ENCODE results near the gene GALNT17.

GRCh38 chr7:71538210-71538609 lies 406.3 kb downstream of the GALNT17 start:
- TF ChIP-seq CTCF (optimal IDR thresholded peaks at IDR 0.05 in 1 of 3, IDR thresholded peaks at IDR 0.05 in 1 of 3, conservative IDR thresholded peaks at IDR 0.05 in 1 of 3; ENCODE audit: extremely low read depth in 1 of 3, insufficient read depth in 2 of 3, low read length in 3 of 3): no peak
- TF ChIP-seq EZH2 (IDR thresholded peaks at IDR 0.05; ENCODE audit: low read length): no peak
